NCI-H748 (cell line): Measurements from ENCODE around the gene TDRD3.
"Not testable (repeated sequence)": the region's sequence is repeated elsewhere in the genome, so short reads cannot be mapped to it uniquely, and the experiment has no call there.

Experiments used
- DNase-seq: peaks from one replicate; lab custom pipeline; 2025; ENCODE audit not compliant: unreplicated experiment; lab: John Stamatoyannopoulos, UW

TDRD3 gene

GRCh38 chr13:60396783-60397703 lies at the start of gene TDRD3:
Gene TDRD3, plus strand, starts transcription at chr13:60397220. Its CDS starts 145 bp downstream, at chr13:60397365.
- DNase-seq: peak; percentile 94

GRCh38 chr13:60347690-60348089 lies 49.3 kb upstream of the TDRD3 start:
- no peak for DNase-seq

- no peak for DNase-seq
Observed at GRCh38 chr13:60348097-60348496, 48.9 kb upstream of the TDRD3 start.

GRCh38 chr13:60351326-60351725 lies 45.7 kb upstream of the TDRD3 start:
- DNase-seq: no peak

GRCh38 chr13:60351855-60352615 lies 45.0 kb upstream of the TDRD3 start:
- DNase-seq: no peak

GRCh38 chr13:60352644-60353043 lies 44.4 kb upstream of the TDRD3 start:
- no peak for DNase-seq

GRCh38 chr13:60355056-60355455 lies 42.0 kb upstream of the TDRD3 start:
- DNase-seq: peak; percentile 71

GRCh38 chr13:60356970-60357369 lies 40.0 kb upstream of the TDRD3 start:
- no peak for DNase-seq

- no peak for DNase-seq
Observed at GRCh38 chr13:60358453-60358852, 38.6 kb upstream of the TDRD3 start.

GRCh38 chr13:60363288-60363687 lies 33.7 kb upstream of the TDRD3 start:
- DNase-seq: no peak

GRCh38 chr13:60369242-60369641 lies 27.8 kb upstream of the TDRD3 start:
- DNase-seq: peak; percentile 49

GRCh38 chr13:60370343-60370742 lies 26.7 kb upstream of the TDRD3 start:
- DNase-seq: no peak

GRCh38 chr13:60372141-60372540 lies 24.9 kb upstream of the TDRD3 start:
- DNase-seq: no peak

GRCh38 chr13:60379282-60379681 lies 17.7 kb upstream of the TDRD3 start:
- DNase-seq: not testable (repeated sequence)

GRCh38 chr13:60379837-60380565 lies 17.0 kb upstream of the TDRD3 start:
- peak; percentile 18 for DNase-seq

- no peak for DNase-seq
Observed at GRCh38 chr13:60384911-60385310, 12.1 kb upstream of the TDRD3 start.

GRCh38 chr13:60386250-60386649 lies 10.8 kb upstream of the TDRD3 start:
- no peak for DNase-seq

- no peak for DNase-seq
Observed at GRCh38 chr13:60392131-60392530, 4.9 kb upstream of the TDRD3 start.

GRCh38 chr13:60395971-60396782 lies 843 bp upstream of the TDRD3 start:
- peak; percentile 96 for DNase-seq

- DNase-seq: peak; percentile 81
Observed at GRCh38 chr13:60397704-60398378, 821 bp downstream of the TDRD3 start.
